NOMO-1 treated with dmso at 0.1 percent for 144 hours (cell line): ENCODE results near the gene PBX4.
A peak's percentile ranks its signal among the peaks of the same experiment; 100 is the strongest.

ENCODE experiments used
- DNase-seq: peaks from one replicate; lab custom pipeline; 2025; ENCODE audit not compliant: unreplicated experiment; lab: John Stamatoyannopoulos, UW

PBX4 gene

GRCh38 chr19:19540715-19541515 lies 77.6 kb downstream of the PBX4 start:
- DNase-seq = no peak

GRCh38 chr19:19540064-19540714 lies 78.3 kb downstream of the PBX4 start:
- DNase-seq = no peak

- no peak for DNase-seq
These were observed 78.8 kb downstream of the PBX4 start for GRCh38 chr19:19539698-19540063.

- DNase-seq = no peak
These were observed 79.7 kb downstream of the PBX4 start for GRCh38 chr19:19538785-19539166.

GRCh38 chr19:19538061-19538784 lies 80.3 kb downstream of the PBX4 start, which contains the start of gene CILP2:
CILP2 (plus strand) TSS chr19:19538265; CDS start chr19:19538350, 85 bp downstream.
- no peak for DNase-seq

GRCh38 chr19:19537075-19538048 lies 81.1 kb downstream of the PBX4 start:
- DNase-seq = no peak

- no peak for DNase-seq
These were observed 82.9 kb downstream of the PBX4 start for GRCh38 chr19:19535311-19536191.

- DNase-seq = no peak
These were observed 83.8 kb downstream of the PBX4 start for GRCh38 chr19:19534556-19535265.

GRCh38 chr19:19533841-19534240 lies 84.6 kb downstream of the PBX4 start:
- DNase-seq = no peak

- no peak for DNase-seq
These were observed 85.4 kb downstream of the PBX4 start for GRCh38 chr19:19532806-19533701.

GRCh38 chr19:19531951-19532805 lies 86.3 kb downstream of the PBX4 start:
- peak; percentile 20 for DNase-seq

- DNase-seq = no peak
These were observed 87.6 kb downstream of the PBX4 start for GRCh38 chr19:19530889-19531288.

- DNase-seq = no peak
These were observed 88.1 kb downstream of the PBX4 start for GRCh38 chr19:19530423-19530804.

- no peak for DNase-seq
These were observed 88.6 kb downstream of the PBX4 start for GRCh38 chr19:19529783-19530422.

GRCh38 chr19:19528721-19529490 lies 89.6 kb downstream of the PBX4 start, which contains the start of gene YJEFN3:
YJEFN3 (plus strand) TSS chr19:19528911; CDS start chr19:19528933, 22 bp downstream.
- no peak for DNase-seq
